HFF-Myc (cell line): ENCODE data around the gene LRIG3.
"Not testable (repeated sequence)": the region's sequence is repeated elsewhere in the genome, so short reads cannot be mapped to it uniquely, and the experiment has no call there.

Source experiments
- DNase-seq: peaks from one replicate; pipeline ENCODE4 v3.0.0-alpha.2; 2011; ENCODE audit warnings: low read depth; ENCODE audit errors: extremely low read depth
- H3K4me3 ChIP-seq: replicated peaks from 2 replicates; pipeline ENCODE4 v1.5.1; 2011; ENCODE audit warnings: low read depth, mild to moderate bottlenecking, control low read depth, low read length
- CTCF ChIP-seq: IDR thresholded peaks from 2 replicates; pipeline ENCODE4 v1.5.1; 2012; ENCODE audit warnings: mild to moderate bottlenecking, low read depth, low read length, control low read depth; ENCODE audit errors: missing control alignments

Gene LRIG3

GRCh38 chr12:58871556-58871955 is 48.7 kb downstream of the LRIG3 start:
- TF ChIP-seq CTCF, result no peak
- no peak overlapping the region for H3K4me3 ChIP-seq
- DNase-seq, result no peak

- TF ChIP-seq CTCF, result no peak
- no peak for DNase-seq
- H3K4me3 ChIP-seq, result no peak overlapping the region
Observed at GRCh38 chr12:58870595-58870994, 49.7 kb downstream of the LRIG3 start.

- no peak for TF ChIP-seq CTCF
- DNase-seq, result no peak
Observed at GRCh38 chr12:58860788-58861240, 59.5 kb downstream of the LRIG3 start.

GRCh38 chr12:58860056-58860787 is 60.1 kb downstream of the LRIG3 start:
- H3K4me3 ChIP-seq, result no peak overlapping the region
- no peak for TF ChIP-seq CTCF
- DNase-seq, result no peak

More at GRCh38 chr12:58860788-58861240, 59.5 kb downstream of the LRIG3 start:
- no peak overlapping the region for H3K4me3 ChIP-seq

GRCh38 chr12:58858030-58858429 is 62.3 kb downstream of the LRIG3 start:
- no peak for DNase-seq
- no peak for TF ChIP-seq CTCF
- no peak overlapping the region for H3K4me3 ChIP-seq

GRCh38 chr12:58857206-58857605 is 63.1 kb downstream of the LRIG3 start:
- H3K4me3 ChIP-seq, DNase-seq: not testable (repeated sequence)

GRCh38 chr12:58855630-58856029 is 64.7 kb downstream of the LRIG3 start:
- not testable (repeated sequence) for DNase-seq, H3K4me3 ChIP-seq

- no peak for DNase-seq
- TF ChIP-seq CTCF, result no peak
- H3K4me3 ChIP-seq, result no peak overlapping the region
Observed at GRCh38 chr12:58850826-58851225, 69.5 kb downstream of the LRIG3 start.
